Measurements from ENCODE around the gene PRCP. TPM values are rescaled to one million over a fixed set of nuclear protein-coding genes. Genes with fewer than 3 reads are reported as not detected.
A peak's percentile ranks its signal among the peaks of the same experiment; 100 is the strongest.

The PRCP gene
- total RNA-seq, 4 donors from 2014 or later = 12.5 to 56.9 (median 16.4) TPM

DNA sequence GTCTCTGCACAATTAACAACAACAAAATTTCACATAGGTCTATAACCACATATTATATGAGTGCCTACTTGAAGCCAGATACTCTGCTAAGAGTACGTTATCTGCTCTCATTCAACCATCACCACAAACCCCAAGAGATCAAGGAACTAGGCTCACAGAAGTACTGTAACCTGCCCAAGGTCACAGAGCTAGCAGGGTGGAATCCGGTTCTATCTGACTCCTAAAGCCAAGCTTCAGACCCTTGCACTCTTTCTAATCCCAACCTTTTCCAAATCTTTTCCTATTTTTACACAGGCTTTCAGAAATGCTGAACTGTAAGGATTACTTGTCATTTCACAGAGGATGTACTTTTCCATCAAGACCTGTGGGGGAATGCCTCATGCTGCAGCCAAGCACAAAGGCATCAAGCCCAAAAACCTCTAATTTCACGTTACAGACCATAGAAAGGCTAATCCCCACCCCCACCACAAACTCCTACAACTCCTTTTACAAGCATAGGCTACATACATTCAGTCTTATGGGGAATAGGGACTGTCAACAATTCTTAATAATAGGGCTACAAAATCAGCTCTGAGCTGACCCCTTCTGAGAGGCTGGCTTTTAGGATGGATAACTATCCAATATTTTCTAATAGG is 927 bp downstream of the PRCP start:
- no peaks in the 10 kb centered on the region for H3K9me3 ChIP-seq
- no peaks in the 10 kb centered on the region for H3K36me3 ChIP-seq
- peaks cover 0 to 23% (median 7%) of the 10 kb centered on the region in 4 donors for H3K4me1 ChIP-seq
- H3K27ac ChIP-seq = peak overlapping the region in 3 of 4 donors; percentile 91 to 95 (median 93)
- no peaks in the 10 kb centered on the region for H3K27me3 ChIP-seq
- peak in 1 of 3 donors; percentile 33 for DNase-seq
- TF ChIP-seq, protein P1, sequence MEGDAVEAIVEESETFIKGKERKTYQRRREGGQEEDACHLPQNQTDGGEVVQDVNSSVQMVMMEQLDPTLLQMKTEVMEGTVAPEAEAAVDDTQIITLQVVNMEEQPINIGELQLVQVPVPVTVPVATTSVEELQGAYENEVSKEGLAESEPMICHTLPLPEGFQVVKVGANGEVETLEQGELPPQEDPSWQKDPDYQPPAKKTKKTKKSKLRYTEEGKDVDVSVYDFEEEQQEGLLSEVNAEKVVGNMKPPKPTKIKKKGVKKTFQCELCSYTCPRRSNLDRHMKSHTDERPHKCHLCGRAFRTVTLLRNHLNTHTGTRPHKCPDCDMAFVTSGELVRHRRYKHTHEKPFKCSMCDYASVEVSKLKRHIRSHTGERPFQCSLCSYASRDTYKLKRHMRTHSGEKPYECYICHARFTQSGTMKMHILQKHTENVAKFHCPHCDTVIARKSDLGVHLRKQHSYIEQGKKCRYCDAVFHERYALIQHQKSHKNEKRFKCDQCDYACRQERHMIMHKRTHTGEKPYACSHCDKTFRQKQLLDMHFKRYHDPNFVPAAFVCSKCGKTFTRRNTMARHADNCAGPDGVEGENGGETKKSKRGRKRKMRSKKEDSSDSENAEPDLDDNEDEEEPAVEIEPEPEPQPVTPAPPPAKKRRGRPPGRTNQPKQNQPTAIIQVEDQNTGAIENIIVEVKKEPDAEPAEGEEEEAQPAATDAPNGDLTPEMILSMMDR (IDR thresholded peaks at IDR 0.05) = no peak
- no peak for TF ChIP-seq POLR2A (IDR thresholded peaks at IDR 0.05)
- peak overlapping the region; percentile 56 to 90 (median 66) for H3K4me3 ChIP-seq

DNA sequence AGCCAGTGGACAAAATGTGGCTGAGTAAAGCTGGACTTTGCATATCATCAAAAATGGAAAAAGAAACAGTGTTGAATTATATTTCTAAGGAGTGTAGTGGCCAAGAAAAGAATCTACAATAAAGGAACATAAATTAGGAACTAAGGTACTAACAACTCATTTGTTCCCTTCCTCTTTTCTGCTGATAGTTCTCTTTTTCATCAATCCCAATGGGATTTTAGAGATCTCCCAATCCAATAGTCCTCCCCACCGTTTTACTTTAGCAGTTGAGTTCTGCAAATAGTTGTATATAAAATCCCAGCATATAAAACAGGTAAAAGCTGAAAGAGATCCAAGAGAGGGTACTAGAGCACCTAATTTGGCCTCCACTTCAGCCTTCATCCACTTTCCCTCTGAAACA is 2.0 kb downstream of the PRCP start:
- no peaks in the 10 kb centered on the region for H3K9me3 ChIP-seq
- H3K36me3 ChIP-seq = no peaks in the 10 kb centered on the region
- H3K27me3 ChIP-seq = no peaks in the 10 kb centered on the region
- no peak overlapping the region for H3K4me3 ChIP-seq
- DNase-seq = no peak
- H3K27ac ChIP-seq = peak overlapping the region in 1 of 4 donors; percentile 93
- TF ChIP-seq, protein P1 (IDR thresholded peaks at IDR 0.05) = no peak
- no peak for TF ChIP-seq POLR2A (IDR thresholded peaks at IDR 0.05)
- H3K4me1 ChIP-seq = peaks cover 0 to 23% (median 7%) of the 10 kb centered on the region in 4 donors

DNA sequence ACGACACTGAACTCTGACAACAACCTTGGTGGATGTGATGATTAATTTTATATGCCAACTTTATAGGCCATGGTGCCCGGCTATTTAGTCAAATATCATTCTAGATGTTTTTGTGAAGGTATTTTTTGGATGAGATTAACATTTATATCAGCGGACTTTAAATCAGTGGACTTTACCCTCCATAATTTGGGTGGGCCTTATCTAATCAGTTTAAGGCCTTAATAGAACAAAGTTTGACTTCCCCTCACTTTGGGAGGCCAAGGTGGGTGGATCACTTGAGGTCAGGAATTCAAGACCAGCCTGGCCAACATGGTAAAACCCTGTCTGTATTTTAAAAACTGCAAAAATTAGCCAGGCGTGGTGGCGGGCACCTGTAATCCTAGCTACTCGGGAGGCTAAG is 4.0 kb downstream of the PRCP start:
- Histone ChIP-seq H3K9me3 (no peaks in the 10 kb centered on the region), H3K4me3 (no peak overlapping the region), H3K36me3 (no peaks in the 10 kb centered on the region), H3K27me3 (no peaks in the 10 kb centered on the region), H3K4me1 (peaks cover 0 to 18% (median 7%) of the 10 kb centered on the region in 4 donors), H3K27ac (no peak overlapping the region)
- TF ChIP-seq, protein P1 (IDR thresholded peaks at IDR 0.05) = no peak
- TF ChIP-seq POLR2A (IDR thresholded peaks at IDR 0.05) = no peak
- no peak for DNase-seq

DNA sequence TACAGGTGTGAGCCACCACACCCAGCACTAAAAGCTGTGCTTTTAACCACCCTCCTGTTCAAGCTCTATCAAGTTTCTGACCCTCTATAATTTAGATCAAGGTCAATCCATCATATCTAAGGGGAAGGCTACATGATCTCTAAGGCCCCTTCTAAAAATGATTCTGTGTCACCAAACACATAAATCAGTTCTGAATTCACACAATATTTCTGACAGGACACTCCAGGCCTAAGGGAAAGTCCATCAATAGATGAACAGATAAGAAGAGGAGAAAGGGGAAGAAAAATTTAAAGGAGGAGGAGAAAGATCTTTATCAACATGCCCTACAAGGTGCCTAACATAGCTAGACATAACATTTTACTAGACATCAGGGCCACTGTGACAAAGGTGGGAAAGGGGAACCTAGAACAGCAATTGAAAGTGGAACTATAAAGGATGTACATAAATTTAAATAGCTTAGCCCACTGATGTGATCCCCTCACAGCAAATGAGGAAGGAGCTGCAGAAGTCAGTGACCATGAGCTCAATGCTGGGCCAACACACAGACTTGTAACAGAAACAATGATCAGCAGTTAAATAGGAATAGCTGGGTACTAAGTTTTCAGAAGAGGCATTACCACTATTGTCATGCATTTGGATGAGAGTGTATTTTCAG is 4.7 kb downstream of the PRCP start:
- TF ChIP-seq POLR2A (IDR thresholded peaks at IDR 0.05) = no peak
- TF ChIP-seq, protein P1 (IDR thresholded peaks at IDR 0.05) = no peak
- peak in 2 of 3 donors; percentile 40 to 53 for DNase-seq
- Histone ChIP-seq H3K9me3 (no peaks in the 10 kb centered on the region), H3K4me3 (no peak overlapping the region), H3K36me3 (no peaks in the 10 kb centered on the region), H3K4me1 (peaks cover 0 to 18% (median 7%) of the 10 kb centered on the region in 4 donors), H3K27ac (peak overlapping the region in 2 of 4 donors; percentile 12 to 29), H3K27me3 (no peaks in the 10 kb centered on the region)

DNA sequence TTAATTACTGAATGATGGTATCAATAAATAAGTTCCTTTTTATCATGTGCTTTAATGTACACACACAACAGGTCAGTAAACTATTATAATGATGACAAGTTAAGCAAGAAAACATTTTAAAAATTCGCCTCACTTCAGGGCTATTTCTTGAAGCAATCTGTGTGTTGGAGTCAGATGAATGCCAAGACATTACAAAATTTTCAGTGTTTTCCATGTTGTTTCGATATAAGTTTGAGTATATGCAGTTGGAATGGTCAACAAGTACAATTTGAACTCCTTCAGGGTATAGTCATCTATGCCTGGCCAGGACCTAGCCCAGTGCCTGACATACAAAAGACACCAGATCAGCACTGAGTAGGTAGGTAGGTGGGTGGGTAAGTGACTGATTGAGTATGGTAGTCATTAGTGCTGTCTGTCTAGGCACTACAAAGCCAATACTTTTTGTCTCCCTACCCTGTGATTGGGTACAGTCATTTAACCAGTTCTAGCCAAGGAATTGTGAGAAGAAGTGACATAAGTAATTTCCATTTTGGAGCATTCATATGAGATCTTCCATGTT is 7.5 kb downstream of the PRCP start:
- Histone ChIP-seq H3K36me3 (no peaks in the 10 kb centered on the region), H3K9me3 (no peaks in the 10 kb centered on the region)
- no peak for DNase-seq

More for the DNA sequence above, 7.5 kb downstream of the PRCP start:
- no peak for TF ChIP-seq POLR2A (IDR thresholded peaks at IDR 0.05)
- TF ChIP-seq, protein P1 (IDR thresholded peaks at IDR 0.05) = no peak
- Histone ChIP-seq H3K27ac (no peak overlapping the region), H3K4me1 (no peaks in the 10 kb centered on the region), H3K27me3 (no peaks in the 10 kb centered on the region), H3K4me3 (no peak overlapping the region)

Data from Peyer's patch (tissue), 4 donors.